ENCODE results near the gene CBLC.

- TF ChIP-seq CTCF (conservative IDR thresholded peaks at IDR 0.05 in 1 of 2, IDR thresholded peaks at IDR 0.05 in 1 of 2; ENCODE audit: extremely low read depth in 1 of 2, insufficient read depth in 1 of 2, low read depth in 1 of 2, low read length in 2 of 2) (no peak), EZH2 (IDR thresholded peaks at IDR 0.05; ENCODE audit: borderline replicate concordance, low read length) (no peak)
These were observed 46.6 kb upstream of the CBLC start for GRCh38 chr19:44731081-44731480.

Measured in mammary epithelial cell (primary cell).